ENCODE results near the gene SLC7A11.

- TF ChIP-seq CTCF (IDR thresholded peaks at IDR 0.05; ENCODE audit: poor library complexity), result no peak
- TF ChIP-seq EZH2 (IDR thresholded peaks at IDR 0.05; ENCODE audit: borderline replicate concordance), result no peak
- no peak for TF ChIP-seq EZH2phosphoT487 (IDR thresholded peaks at IDR 0.05; ENCODE audit: low read depth, severe bottlenecking, unreplicated experiment)
Observed at GRCh38 chr4:138188406-138189084, 53.6 kb downstream of the SLC7A11 start.
